Loucy (cell line): ENCODE results near the gene ARSD.

Experiments used
- H2AFZ ChIP-seq: fragments of 200-600 bp; sonication (generic); 2 replicates; pipeline ENCODE4 v1.6.0; 2016; ENCODE audit warnings: antibody characterized with exemption, mild to moderate bottlenecking, low read length, moderate library complexity
- H3F3A ChIP-seq: fragments of 200-600 bp; 2 replicates; pipeline ENCODE4 v1.6.0; 2016; ENCODE audit warnings: antibody characterized with exemption, low read depth, mild to moderate bottlenecking
- H3K27me3 ChIP-seq: fragments of 200-600 bp; sonication (generic); 2 replicates; pipeline ENCODE4 v1.6.1; 2014; ENCODE audit warnings: low read length, mild to moderate bottlenecking; ENCODE audit not compliant: insufficient read depth, poor library complexity, severe bottlenecking
- H3K36me3 ChIP-seq: fragments of 200-600 bp; sonication (generic); 2 replicates; pipeline ENCODE4 v1.6.1; 2016; ENCODE audit warnings: low read length; ENCODE audit not compliant: insufficient read depth
- H3K4me1 ChIP-seq: fragments of 200-600 bp; sonication (generic); 2 replicates; pipeline ENCODE4 v1.5.1; 2014; ENCODE audit warnings: low read length, mild to moderate bottlenecking; ENCODE audit not compliant: insufficient read depth, poor library complexity, severe bottlenecking
- H3K4me2 ChIP-seq: fragments of 200-600 bp; sonication (generic); 2 replicates; pipeline ENCODE4 v1.6.0; 2014; ENCODE audit warnings: antibody characterized with exemption, low read length, low read depth, mild to moderate bottlenecking; ENCODE audit not compliant: poor library complexity, severe bottlenecking
- H3K4me3 ChIP-seq: fragments of 200-600 bp; sonication (generic); 2 replicates; pipeline ENCODE4 v1.5.1; 2014; ENCODE audit warnings: low read length, mild to moderate bottlenecking, mixed read lengths; ENCODE audit not compliant: poor library complexity, severe bottlenecking
- H3K79me2 ChIP-seq: fragments of 200-600 bp; sonication (generic); 2 replicates; pipeline ENCODE4 v1.6.1; 2014; ENCODE audit warnings: low read length; ENCODE audit not compliant: insufficient read depth
- H3K9ac ChIP-seq: fragments of 200-600 bp; sonication (generic); 2 replicates; pipeline ENCODE4 v1.6.0; 2014; ENCODE audit warnings: mild to moderate bottlenecking, low read depth, low read length, moderate library complexity; ENCODE audit not compliant: poor library complexity, severe bottlenecking
- H3K9me2 ChIP-seq: fragments of 200-600 bp; sonication (generic); replicated peaks from 2 replicates; pipeline ENCODE4 v1.6.1; 2016; ENCODE audit warnings: low read depth, low read length, mixed read lengths
- H3K9me3 ChIP-seq: fragments of 200-600 bp; sonication (generic); 2 replicates; pipeline ENCODE4 v1.6.1; 2014; ENCODE audit warnings: mild to moderate bottlenecking, antibody characterized with exemption, low read length, low read depth; ENCODE audit not compliant: insufficient read depth
- H4K20me1 ChIP-seq: fragments of 200-600 bp; sonication (generic); 2 replicates; pipeline ENCODE4 v1.6.0; 2014; ENCODE audit warnings: antibody characterized with exemption, low read length, mild to moderate bottlenecking; ENCODE audit not compliant: insufficient read depth, poor library complexity, severe bottlenecking
- EZH2phosphoT487 ChIP-seq: fragments of 200-600 bp; IDR thresholded peaks from 2 replicates; pipeline ENCODE4 v1.6.1; 2018; ENCODE audit warnings: antibody characterized with exemption, mild to moderate bottlenecking, moderate library complexity, borderline replicate concordance
- TF ChIP-seq, protein P1 (sequence below): fragments of 200-600 bp; sonication (generic); conservative IDR thresholded peaks from 2 replicates; pipeline ENCODE4 v1.5.1; 2014; ENCODE audit warnings: mild to moderate bottlenecking, antibody characterized with exemption, low read length

ARSD gene

DNA sequence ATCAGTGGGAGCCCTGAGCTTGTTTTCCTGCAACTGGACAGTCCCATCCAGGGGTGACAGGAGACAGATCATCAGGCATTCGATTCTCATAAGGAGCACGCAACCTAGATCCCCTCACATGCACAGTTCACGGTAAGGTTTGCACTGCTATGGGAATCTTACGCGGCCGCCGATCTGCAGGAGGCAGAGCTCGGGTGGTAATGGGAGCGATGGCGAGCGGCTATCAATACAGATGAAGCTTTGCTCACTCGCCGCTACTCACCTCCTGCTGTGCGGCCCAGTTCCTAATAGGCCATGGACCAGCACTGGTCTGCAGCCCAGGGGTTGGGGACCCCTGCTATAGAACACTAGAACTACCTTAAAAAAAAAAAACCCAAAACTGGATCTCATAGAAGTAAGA is 45.4 kb downstream of the ARSD start:
- H2AFZ ChIP-seq, result no peak overlapping the region
- H3F3A ChIP-seq, result no peaks in the 10 kb centered on the region
- TF ChIP-seq, protein P1, sequence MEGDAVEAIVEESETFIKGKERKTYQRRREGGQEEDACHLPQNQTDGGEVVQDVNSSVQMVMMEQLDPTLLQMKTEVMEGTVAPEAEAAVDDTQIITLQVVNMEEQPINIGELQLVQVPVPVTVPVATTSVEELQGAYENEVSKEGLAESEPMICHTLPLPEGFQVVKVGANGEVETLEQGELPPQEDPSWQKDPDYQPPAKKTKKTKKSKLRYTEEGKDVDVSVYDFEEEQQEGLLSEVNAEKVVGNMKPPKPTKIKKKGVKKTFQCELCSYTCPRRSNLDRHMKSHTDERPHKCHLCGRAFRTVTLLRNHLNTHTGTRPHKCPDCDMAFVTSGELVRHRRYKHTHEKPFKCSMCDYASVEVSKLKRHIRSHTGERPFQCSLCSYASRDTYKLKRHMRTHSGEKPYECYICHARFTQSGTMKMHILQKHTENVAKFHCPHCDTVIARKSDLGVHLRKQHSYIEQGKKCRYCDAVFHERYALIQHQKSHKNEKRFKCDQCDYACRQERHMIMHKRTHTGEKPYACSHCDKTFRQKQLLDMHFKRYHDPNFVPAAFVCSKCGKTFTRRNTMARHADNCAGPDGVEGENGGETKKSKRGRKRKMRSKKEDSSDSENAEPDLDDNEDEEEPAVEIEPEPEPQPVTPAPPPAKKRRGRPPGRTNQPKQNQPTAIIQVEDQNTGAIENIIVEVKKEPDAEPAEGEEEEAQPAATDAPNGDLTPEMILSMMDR, result no peak
- TF ChIP-seq EZH2phosphoT487, result no peak
- no peaks in the 10 kb centered on the region for H3K9me3 ChIP-seq
- H3K27me3 ChIP-seq, result no peaks in the 10 kb centered on the region
- no peaks in the 10 kb centered on the region for H4K20me1 ChIP-seq
- H3K4me3 ChIP-seq, result no peak overlapping the region
- no peak overlapping the region for H3K9ac ChIP-seq
- no peaks in the 10 kb centered on the region for H3K79me2 ChIP-seq
- no peaks in the 10 kb centered on the region for H3K4me1 ChIP-seq
- H3K9me2 ChIP-seq, result no peaks in the 10 kb centered on the region
- no peak overlapping the region for H3K4me2 ChIP-seq
- H3K36me3 ChIP-seq, result no peaks in the 10 kb centered on the region

DNA sequence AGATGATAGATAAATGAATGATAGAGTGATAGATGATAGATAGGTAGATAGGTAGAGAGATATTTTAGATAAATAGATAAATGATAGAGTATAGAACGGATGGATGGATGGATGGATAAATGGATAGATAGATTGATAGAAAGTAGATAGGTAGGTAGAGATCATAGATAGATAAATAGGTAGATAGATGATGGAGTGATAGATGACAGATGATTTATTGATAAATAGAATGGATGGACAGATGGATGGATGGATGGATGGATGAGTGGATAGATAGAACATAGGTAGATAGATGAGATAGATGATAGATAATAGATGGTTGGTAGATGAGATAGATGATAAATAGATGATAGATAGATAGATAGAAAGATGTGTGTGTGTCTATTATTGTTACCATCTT is 49.5 kb downstream of the ARSD start:
- Histone ChIP-seq H2AFZ (no peak overlapping the region), H3K36me3 (no peaks in the 10 kb centered on the region), H3K27me3 (no peaks in the 10 kb centered on the region), H3K9me3 (no peaks in the 10 kb centered on the region), H3F3A (no peaks in the 10 kb centered on the region), H4K20me1 (no peaks in the 10 kb centered on the region), H3K4me2 (no peak overlapping the region), H3K4me1 (no peaks in the 10 kb centered on the region), H3K79me2 (no peaks in the 10 kb centered on the region), H3K9ac (no peak overlapping the region), H3K4me3 (no peak overlapping the region), H3K9me2 (no peaks in the 10 kb centered on the region)
- TF ChIP-seq, protein P1, result no peak
- TF ChIP-seq EZH2phosphoT487, result no peak

DNA sequence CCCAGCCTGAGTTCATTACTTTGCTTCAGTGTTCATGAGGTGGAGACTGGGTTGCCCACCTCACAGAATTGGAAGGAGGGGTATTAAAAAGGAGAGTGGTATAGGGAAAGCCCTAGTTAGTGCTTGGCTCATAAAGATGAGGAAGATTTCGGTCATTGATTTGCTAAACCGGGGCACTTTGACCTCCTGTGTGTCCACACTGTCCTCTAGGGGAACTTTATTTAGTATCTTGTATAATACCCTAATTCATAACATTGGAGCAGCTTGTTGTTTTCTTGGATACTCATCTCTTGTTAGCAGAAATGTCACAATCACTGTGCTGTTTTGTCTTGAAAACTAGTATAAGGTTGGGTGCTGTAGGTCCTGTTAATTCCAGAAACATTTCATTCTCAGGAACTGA is 50.6 kb downstream of the ARSD start:
- no peak overlapping the region for H3K4me3 ChIP-seq
- H3K36me3 ChIP-seq, result no peaks in the 10 kb centered on the region
- H3K9ac ChIP-seq, result no peak overlapping the region
- H3K9me2 ChIP-seq, result no peaks in the 10 kb centered on the region
- H3K4me2 ChIP-seq, result no peak overlapping the region
- H3K79me2 ChIP-seq, result no peaks in the 10 kb centered on the region
- H4K20me1 ChIP-seq, result no peaks in the 10 kb centered on the region
- H3K9me3 ChIP-seq, result no peaks in the 10 kb centered on the region
- H3K27me3 ChIP-seq, result no peaks in the 10 kb centered on the region
- no peaks in the 10 kb centered on the region for H3F3A ChIP-seq
- no peak overlapping the region for H2AFZ ChIP-seq
- H3K4me1 ChIP-seq, result no peaks in the 10 kb centered on the region
- TF ChIP-seq, protein P1, result no peak
- no peak for TF ChIP-seq EZH2phosphoT487
